SU-DHL-6 (cell line): ENCODE measurements around the gene ANKRD17.

Source experiments
- H2AFZ ChIP-seq: fragments of 200-600 bp; sonication (generic); 2 replicates; pipeline ENCODE4 v1.6.1; 2014; ENCODE audit warnings: low read depth, mild to moderate bottlenecking, moderate library complexity, mixed read lengths, antibody characterized with exemption, low read length; ENCODE audit not compliant: severe bottlenecking
- H3F3A ChIP-seq: fragments of 200-600 bp; shearing (Covaris generic); 2 replicates; pipeline ENCODE4 v1.6.0; 2016; ENCODE audit warnings: antibody characterized with exemption, mild to moderate bottlenecking; ENCODE audit not compliant: insufficient read depth
- H3K27ac ChIP-seq: fragments of 200-600 bp; sonication (generic); 2 replicates; pipeline ENCODE4 v1.5.1; 2016; ENCODE audit warnings: low read depth, mild to moderate bottlenecking, low read length, moderate library complexity, mixed read lengths
- H3K27me3 ChIP-seq: fragments of 200-600 bp; sonication (generic), shearing (Covaris generic); 2 replicates; pipeline ENCODE4 v1.6.0; 2014; ENCODE audit warnings: mild to moderate bottlenecking, low read length
- H3K36me3 ChIP-seq: fragments of 200-600 bp; sonication (generic); 2 replicates; pipeline ENCODE4 v1.6.1; 2014; ENCODE audit warnings: mild to moderate bottlenecking, low read length, mixed read lengths
- H3K4me2 ChIP-seq: fragments of 300-600, 200-600 bp; shearing (Covaris generic), sonication (generic); 2 replicates; pipeline ENCODE4 v1.6.0; 2014; ENCODE audit warnings: low read length, low read depth, mild to moderate bottlenecking; ENCODE audit not compliant: poor library complexity, severe bottlenecking
- H3K4me3 ChIP-seq: fragments of 200-600 bp; sonication (generic); 2 replicates; pipeline ENCODE4 v1.5.1; 2014; ENCODE audit warnings: antibody characterized with exemption, low read length, mild to moderate bottlenecking, mixed read lengths; ENCODE audit not compliant: insufficient read depth, poor library complexity, severe bottlenecking
- H3K79me2 ChIP-seq: fragments of 200-600 bp; sonication (generic); 2 replicates; pipeline ENCODE4 v1.6.1; 2014; ENCODE audit warnings: mild to moderate bottlenecking, low read length, moderate library complexity; ENCODE audit not compliant: insufficient read depth
- H3K9ac ChIP-seq: fragments of 200-600 bp; sonication (generic); 2 replicates; pipeline ENCODE4 v1.7.0; 2014; ENCODE audit warnings: mild to moderate bottlenecking, low read length
- H3K9me2 ChIP-seq: fragments of 200-600 bp; sonication (generic); replicated peaks from 2 replicates; pipeline ENCODE4 v1.6.1; 2014; ENCODE audit warnings: low read length; ENCODE audit not compliant: insufficient read depth
- H3K9me3 ChIP-seq: fragments of 200-600 bp; sonication (generic); 2 replicates; pipeline ENCODE4 v1.6.1; 2014; ENCODE audit warnings: low read length, mixed read lengths; ENCODE audit not compliant: insufficient read depth
- H4K20me1 ChIP-seq: fragments of 200-600 bp; sonication (generic); 2 replicates; pipeline ENCODE4 v1.6.1; 2014; ENCODE audit warnings: low read depth, mild to moderate bottlenecking, antibody characterized with exemption, low read length, moderate library complexity, mixed read lengths
- EZH2phosphoT487 ChIP-seq: fragments of 200-600 bp; sonication (generic), shearing (Covaris generic); conservative IDR thresholded peaks from 2 replicates; pipeline ENCODE4 v1.6.1; 2018; ENCODE audit warnings: mild to moderate bottlenecking, antibody characterized with exemption, low read length, moderate library complexity, mixed read lengths
- TF ChIP-seq, protein P1 (sequence below): fragments of 200-600 bp; sonication (generic); IDR thresholded peaks from one replicate; pipeline ENCODE4 v1.5.1; 2017; ENCODE audit warnings: antibody characterized with exemption, mild to moderate bottlenecking, low read length, moderate library complexity; ENCODE audit not compliant: insufficient read depth, poor library complexity, severe bottlenecking

The ANKRD17 gene

DNA sequence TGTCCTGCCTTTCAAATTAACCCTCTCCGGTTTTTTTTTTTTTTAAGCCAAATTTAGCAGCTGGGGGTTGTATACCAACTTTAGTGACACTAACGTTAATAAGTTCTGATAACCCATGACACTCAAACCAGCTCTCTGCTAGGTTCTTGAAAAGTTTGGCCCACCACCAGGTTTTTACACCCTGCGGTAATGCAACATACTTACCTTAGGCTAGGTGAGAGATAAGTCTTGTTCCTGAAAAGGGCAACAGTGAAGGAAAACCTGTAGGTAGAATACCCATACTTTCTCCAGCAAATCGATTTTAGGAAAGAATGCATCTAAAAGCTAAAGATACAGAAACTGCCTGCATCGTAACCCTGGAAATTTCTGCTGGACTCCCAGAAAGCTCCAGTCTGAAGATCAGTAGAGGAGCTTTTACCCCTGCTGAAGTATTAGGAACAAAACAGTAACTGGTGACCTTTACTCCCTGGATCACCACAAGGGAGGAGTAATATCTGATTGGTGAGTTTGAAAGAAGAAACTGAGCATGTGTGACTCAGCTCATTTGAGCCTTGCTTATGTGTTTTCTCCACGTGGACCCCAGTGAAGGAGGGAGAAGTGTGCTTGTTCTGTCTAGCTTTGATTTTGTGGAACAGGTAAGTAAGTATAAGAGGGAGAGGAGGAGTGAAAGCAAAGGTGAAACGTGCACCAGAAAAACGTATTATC lies 154.6 kb downstream of the ANKRD17 start:
- no peaks in the 10 kb centered on the region for H3K27me3 ChIP-seq
- no peaks in the 10 kb centered on the region for H3K9me2 ChIP-seq
- 0 out of 2 replicates have a peak, but pooled peaks cover 2% of the 10 kb centered on the region for H3K36me3 ChIP-seq
- no peaks in the 10 kb centered on the region for H4K20me1 ChIP-seq
- H2AFZ ChIP-seq: no peak overlapping the region
- TF ChIP-seq, protein P1, sequence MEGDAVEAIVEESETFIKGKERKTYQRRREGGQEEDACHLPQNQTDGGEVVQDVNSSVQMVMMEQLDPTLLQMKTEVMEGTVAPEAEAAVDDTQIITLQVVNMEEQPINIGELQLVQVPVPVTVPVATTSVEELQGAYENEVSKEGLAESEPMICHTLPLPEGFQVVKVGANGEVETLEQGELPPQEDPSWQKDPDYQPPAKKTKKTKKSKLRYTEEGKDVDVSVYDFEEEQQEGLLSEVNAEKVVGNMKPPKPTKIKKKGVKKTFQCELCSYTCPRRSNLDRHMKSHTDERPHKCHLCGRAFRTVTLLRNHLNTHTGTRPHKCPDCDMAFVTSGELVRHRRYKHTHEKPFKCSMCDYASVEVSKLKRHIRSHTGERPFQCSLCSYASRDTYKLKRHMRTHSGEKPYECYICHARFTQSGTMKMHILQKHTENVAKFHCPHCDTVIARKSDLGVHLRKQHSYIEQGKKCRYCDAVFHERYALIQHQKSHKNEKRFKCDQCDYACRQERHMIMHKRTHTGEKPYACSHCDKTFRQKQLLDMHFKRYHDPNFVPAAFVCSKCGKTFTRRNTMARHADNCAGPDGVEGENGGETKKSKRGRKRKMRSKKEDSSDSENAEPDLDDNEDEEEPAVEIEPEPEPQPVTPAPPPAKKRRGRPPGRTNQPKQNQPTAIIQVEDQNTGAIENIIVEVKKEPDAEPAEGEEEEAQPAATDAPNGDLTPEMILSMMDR: no peak
- no peak for TF ChIP-seq EZH2phosphoT487
- no peaks in the 10 kb centered on the region for H3F3A ChIP-seq
- H3K9ac ChIP-seq: no peak overlapping the region
- no peaks in the 10 kb centered on the region for H3K9me3 ChIP-seq
- no peak overlapping the region for H3K4me3 ChIP-seq
- no peak overlapping the region for H3K4me2 ChIP-seq
- H3K79me2 ChIP-seq: no peaks in the 10 kb centered on the region
- no peak overlapping the region for H3K27ac ChIP-seq

DNA sequence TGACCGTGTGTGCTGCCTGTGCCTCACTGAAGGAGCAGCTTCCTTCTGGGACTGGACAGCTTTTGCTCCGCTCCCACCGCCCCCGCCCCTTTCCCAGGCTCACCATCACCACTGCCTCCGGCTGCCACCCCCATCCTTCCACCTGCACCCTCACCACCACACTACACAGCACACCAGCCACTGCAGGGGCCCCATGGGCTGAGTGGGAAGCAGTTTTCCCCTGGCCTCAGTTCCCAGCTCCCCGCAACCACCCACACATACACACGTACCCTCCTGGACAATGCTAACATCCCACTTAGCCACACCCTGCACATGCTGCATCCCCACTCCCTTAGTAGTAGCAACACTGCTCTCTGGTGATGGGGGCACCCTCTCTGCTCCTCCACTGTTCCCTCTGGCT lies 159.5 kb downstream of the ANKRD17 start:
- Histone ChIP-seq H4K20me1 (no peaks in the 10 kb centered on the region), H2AFZ (no peak overlapping the region), H3K9me2 (no peaks in the 10 kb centered on the region), H3K27me3 (no peaks in the 10 kb centered on the region), H3F3A (no peaks in the 10 kb centered on the region), H3K4me2 (no peak overlapping the region), H3K27ac (no peak overlapping the region), H3K9ac (no peak overlapping the region), H3K4me3 (no peak overlapping the region), H3K79me2 (no peaks in the 10 kb centered on the region), H3K9me3 (no peaks in the 10 kb centered on the region), H3K36me3 (peaks cover 6% of the 10 kb centered on the region; the same call in 1 of the 2 replicates)
- TF ChIP-seq EZH2phosphoT487: no peak
- TF ChIP-seq, protein P1: no peak

- Histone ChIP-seq H3K4me2 (no peak overlapping the region), H3F3A (no peaks in the 10 kb centered on the region), H3K79me2 (no peaks in the 10 kb centered on the region), H3K27ac (no peak overlapping the region), H3K4me3 (no peak overlapping the region), H3K9ac (no peak overlapping the region), H3K9me2 (no peaks in the 10 kb centered on the region), H3K27me3 (no peaks in the 10 kb centered on the region), H3K36me3 (peaks cover 6% of the 10 kb centered on the region; the same call in 1 of the 2 replicates), H4K20me1 (no peaks in the 10 kb centered on the region), H3K9me3 (no peaks in the 10 kb centered on the region), H2AFZ (no peak overlapping the region)
- TF ChIP-seq EZH2phosphoT487: no peak
- TF ChIP-seq, protein P1: no peak
These were observed 159.9 kb downstream of the ANKRD17 start for GRCh38 chr4:73098713-73099112.
